ENCODE results near the gene JAKMIP1. TPM values are rescaled to one million over a fixed set of nuclear protein-coding genes. Genes with fewer than 3 reads are reported as not detected.
A peak's percentile ranks its signal among the peaks of the same experiment; 100 is the strongest.

The JAKMIP1 gene
- total RNA-seq (2022) = not detected in 2 replicates
- Bru-seq, nascent RNA = not detected
- not detected for BruChase-seq, experiment 1, labeled RNA remaining after a 2-hour chase
- not detected for BruChase-seq, experiment 2, labeled RNA remaining after a 6-hour chase
- long read RNA-seq = 0 reads

DNA sequence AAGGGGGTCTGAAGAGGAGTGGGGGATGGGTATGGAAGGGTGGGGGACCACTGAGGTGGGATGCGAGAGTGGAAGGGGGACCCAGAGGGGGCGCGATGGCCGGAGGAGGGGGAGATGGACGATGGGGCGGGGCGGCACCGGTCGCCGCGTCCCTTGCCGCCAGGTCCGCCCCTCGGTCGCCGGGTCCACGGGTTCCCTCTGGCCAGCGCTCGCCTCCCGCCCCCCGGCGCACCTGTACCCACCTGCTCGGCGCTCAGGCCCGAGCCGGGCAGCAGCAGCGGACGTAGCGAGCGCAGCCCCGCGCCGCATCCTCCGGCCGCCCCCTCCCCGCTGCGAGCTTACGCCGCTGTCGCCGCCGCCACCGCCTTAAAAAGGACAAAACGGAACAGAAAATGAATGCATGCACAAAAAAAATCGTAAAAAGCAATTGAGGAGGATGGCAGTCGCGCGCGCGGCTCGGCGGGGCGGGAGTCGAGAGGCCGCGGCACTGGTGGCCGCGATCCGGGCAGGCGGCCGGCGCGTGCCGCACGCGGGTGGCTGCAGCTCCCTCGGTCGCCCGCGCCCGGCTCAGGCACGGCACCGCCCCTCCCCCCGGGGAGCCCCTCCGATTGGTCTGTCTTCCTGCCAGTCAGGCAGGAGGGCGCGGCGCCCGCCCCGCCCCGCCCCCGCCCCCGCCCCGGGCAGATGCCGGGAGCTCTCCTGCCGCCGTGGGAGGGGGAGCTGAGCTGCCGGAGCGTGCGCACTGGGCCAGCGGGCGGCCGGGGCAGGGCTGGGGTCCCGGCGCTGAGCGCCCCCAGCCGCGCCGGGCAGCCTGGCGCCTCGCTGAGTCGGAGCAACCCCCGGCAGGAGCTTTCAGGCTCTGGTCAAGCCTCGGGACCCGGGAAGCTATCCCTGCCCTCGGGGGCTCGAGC is at the start of gene JAKMIP1:
JAKMIP1 (minus strand) TSS at position 539 of the 911 bp plus-strand sequence. CDS start 87,699 bp downstream, outside the sequence.
- Histone ChIP-seq H3K27me3 (replicated peaks; ENCODE audit: control insufficient read depth, insufficient read depth, low read length) (no peaks in the 10 kb centered on the region; the same call in 1 of the 2 replicates), H3K4me3 (ENCODE audit: low read depth, low read length) (peak within 1 kb of the TSS; percentile 30), H3K9me3 (no peaks in the 10 kb centered on the region), H3K36me3 (ENCODE audit: control insufficient read depth, insufficient read depth, low read length) (no peaks in the 10 kb centered on the region), H3K4me1 (no peaks in the 10 kb centered on the region)
- POLR2A ChIA-PET = no interaction called here
- peak within 1 kb of the TSS; percentile 67 for H3K4me3 Mint-ChIP-seq (ENCODE audit: unreplicated experiment)
- intact Hi-C loops (cut with micrococcal nuclease; ENCODE audit: unreplicated experiment) = no loop called here
- no peaks in the 10 kb centered on the region for H3K36me3 Mint-ChIP-seq (ENCODE audit: insufficient read depth, unreplicated experiment)
- DNase-seq = peak; percentile 80 to 87
- no peak within 1 kb of the TSS for H3K27ac Mint-ChIP-seq (ENCODE audit: unreplicated experiment)
- no TSS peak for BruUV-seq (replicated peaks)
- H3K4me1 Mint-ChIP-seq (ENCODE audit: low read depth, unreplicated experiment) = no peaks in the 10 kb centered on the region
- peaks cover 13% of the 10 kb centered on the region for H3K27me3 Mint-ChIP-seq (ENCODE audit: insufficient read depth, unreplicated experiment)
- CTCF ChIA-PET = interaction anchor here (1.1 kb wide), 1 partner anchor 113 kb away, joined by 3 read pairs; no protein-coding TSS in a partner anchor
- peaks cover 12% of the 10 kb centered on the region for H3K9me3 Mint-ChIP-seq (ENCODE audit: unreplicated experiment)
- TF ChIP-seq, protein P1, sequence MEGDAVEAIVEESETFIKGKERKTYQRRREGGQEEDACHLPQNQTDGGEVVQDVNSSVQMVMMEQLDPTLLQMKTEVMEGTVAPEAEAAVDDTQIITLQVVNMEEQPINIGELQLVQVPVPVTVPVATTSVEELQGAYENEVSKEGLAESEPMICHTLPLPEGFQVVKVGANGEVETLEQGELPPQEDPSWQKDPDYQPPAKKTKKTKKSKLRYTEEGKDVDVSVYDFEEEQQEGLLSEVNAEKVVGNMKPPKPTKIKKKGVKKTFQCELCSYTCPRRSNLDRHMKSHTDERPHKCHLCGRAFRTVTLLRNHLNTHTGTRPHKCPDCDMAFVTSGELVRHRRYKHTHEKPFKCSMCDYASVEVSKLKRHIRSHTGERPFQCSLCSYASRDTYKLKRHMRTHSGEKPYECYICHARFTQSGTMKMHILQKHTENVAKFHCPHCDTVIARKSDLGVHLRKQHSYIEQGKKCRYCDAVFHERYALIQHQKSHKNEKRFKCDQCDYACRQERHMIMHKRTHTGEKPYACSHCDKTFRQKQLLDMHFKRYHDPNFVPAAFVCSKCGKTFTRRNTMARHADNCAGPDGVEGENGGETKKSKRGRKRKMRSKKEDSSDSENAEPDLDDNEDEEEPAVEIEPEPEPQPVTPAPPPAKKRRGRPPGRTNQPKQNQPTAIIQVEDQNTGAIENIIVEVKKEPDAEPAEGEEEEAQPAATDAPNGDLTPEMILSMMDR (IDR thresholded peaks at IDR 0.05; ENCODE audit: insufficient read depth in 1 of 2, low read depth in 1 of 2, low read length in 1 of 2, severe bottlenecking in 1 of 2, unreplicated experiment in 1 of 2) = no peak

- Mint-ChIP-seq H3K27me3 (ENCODE audit: insufficient read depth, unreplicated experiment) (peaks cover 10% of the 10 kb centered on the region), H3K9me3 (ENCODE audit: unreplicated experiment) (peaks cover 12% of the 10 kb centered on the region), H3K4me1 (ENCODE audit: low read depth, unreplicated experiment) (no peaks in the 10 kb centered on the region), H3K4me3 (ENCODE audit: unreplicated experiment) (no peak overlapping the region), H3K27ac (ENCODE audit: unreplicated experiment) (no peak overlapping the region), H3K36me3 (ENCODE audit: insufficient read depth, unreplicated experiment) (no peaks in the 10 kb centered on the region)
- DNase-seq = no peak
- Histone ChIP-seq H3K4me1 (no peaks in the 10 kb centered on the region), H3K36me3 (ENCODE audit: control insufficient read depth, insufficient read depth, low read length) (no peaks in the 10 kb centered on the region), H3K4me3 (ENCODE audit: low read depth, low read length) (no peak overlapping the region), H3K27me3 (replicated peaks; ENCODE audit: control insufficient read depth, insufficient read depth, low read length) (no peaks in the 10 kb centered on the region), H3K9me3 (0 out of 2 replicates have a peak, but pooled peaks cover 5% of the 10 kb centered on the region)
- intact Hi-C loops (cut with micrococcal nuclease; ENCODE audit: unreplicated experiment) = no loop called here
- POLR2A ChIA-PET = no interaction called here
- TF ChIP-seq, protein P1 (IDR thresholded peaks at IDR 0.05; ENCODE audit: insufficient read depth in 1 of 2, low read depth in 1 of 2, low read length in 1 of 2, severe bottlenecking in 1 of 2, unreplicated experiment in 1 of 2) = no peak
- CTCF ChIA-PET = interaction anchor here (7.0 kb wide), 1 partner anchor 81 kb away, joined by 88 read pairs; no protein-coding TSS in a partner anchor
- no TSS peak for BruUV-seq (replicated peaks)
These were observed 48.0 kb upstream of the JAKMIP1 start for GRCh38 chr4:6248394-6248793.

- Histone ChIP-seq H3K4me3 (ENCODE audit: low read depth, low read length) (no peak overlapping the region), H3K4me1 (no peaks in the 10 kb centered on the region), H3K36me3 (ENCODE audit: control insufficient read depth, insufficient read depth, low read length) (no peaks in the 10 kb centered on the region), H3K9me3 (0 out of 2 replicates have a peak, but pooled peaks cover 5% of the 10 kb centered on the region), H3K27me3 (replicated peaks; ENCODE audit: control insufficient read depth, insufficient read depth, low read length) (no peaks in the 10 kb centered on the region)
- BruUV-seq (replicated peaks) = no TSS peak
- Mint-ChIP-seq H3K27ac (ENCODE audit: unreplicated experiment) (no peak overlapping the region), H3K36me3 (ENCODE audit: insufficient read depth, unreplicated experiment) (no peaks in the 10 kb centered on the region), H3K4me1 (ENCODE audit: low read depth, unreplicated experiment) (no peaks in the 10 kb centered on the region), H3K4me3 (ENCODE audit: unreplicated experiment) (no peak overlapping the region), H3K27me3 (ENCODE audit: insufficient read depth, unreplicated experiment) (peaks cover 10% of the 10 kb centered on the region), H3K9me3 (ENCODE audit: unreplicated experiment) (peaks cover 12% of the 10 kb centered on the region)
- no peak for DNase-seq
- POLR2A ChIA-PET = no interaction called here
- CTCF ChIA-PET = no interaction called here
- TF ChIP-seq, protein P1 (IDR thresholded peaks at IDR 0.05; ENCODE audit: insufficient read depth in 1 of 2, low read depth in 1 of 2, low read length in 1 of 2, severe bottlenecking in 1 of 2, unreplicated experiment in 1 of 2) = no peak
- intact Hi-C loops (cut with micrococcal nuclease; ENCODE audit: unreplicated experiment) = no loop called here
These were observed 45.9 kb upstream of the JAKMIP1 start for GRCh38 chr4:6246170-6246634.
